T1000 (cell line): ENCODE measurements around the gene DNAJC16.

Experiments
- DNase-seq: peaks from one replicate; lab custom pipeline; 2025; ENCODE audit warnings: mixed read lengths; lab: John Stamatoyannopoulos, UW

The DNAJC16 gene

GRCh38 chr1:15540186-15540585 is 13.5 kb downstream of the DNAJC16 start:
- no peak for DNase-seq

DNA sequence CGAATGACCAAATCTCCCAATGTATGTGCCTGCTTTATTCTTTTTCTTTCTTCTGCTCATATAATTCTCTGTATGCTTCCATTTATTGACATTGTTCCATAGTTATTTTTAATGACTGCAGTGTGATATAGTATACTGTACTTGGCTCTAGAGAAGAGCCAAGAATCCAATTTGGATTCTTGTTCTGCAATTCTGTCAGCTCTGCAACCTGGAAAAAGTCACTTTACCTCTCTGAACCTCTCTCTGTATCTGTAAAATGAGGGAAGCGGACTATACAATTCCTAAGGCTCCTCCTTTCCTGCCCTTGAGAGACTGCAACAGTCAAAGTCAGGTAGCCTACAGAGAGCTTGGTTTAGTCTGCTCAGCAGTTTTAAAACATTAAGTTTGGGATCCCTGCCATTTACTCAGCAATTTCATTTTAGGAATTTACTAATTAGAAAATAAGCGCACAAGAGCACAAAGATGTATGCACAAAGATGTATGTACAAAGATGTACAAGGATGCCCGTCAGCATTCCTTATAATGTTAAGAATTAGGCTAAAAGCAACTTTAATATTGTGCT is 14.7 kb downstream of the DNAJC16 start:
- no peak for DNase-seq

GRCh38 chr1:15542388-15543250 is 16.0 kb downstream of the DNAJC16 start:
- no peak for DNase-seq

GRCh38 chr1:15543251-15543588 is 16.6 kb downstream of the DNAJC16 start:
- no peak for DNase-seq

GRCh38 chr1:15543589-15544568 is 17.2 kb downstream of the DNAJC16 start:
- no peak for DNase-seq

DNA sequence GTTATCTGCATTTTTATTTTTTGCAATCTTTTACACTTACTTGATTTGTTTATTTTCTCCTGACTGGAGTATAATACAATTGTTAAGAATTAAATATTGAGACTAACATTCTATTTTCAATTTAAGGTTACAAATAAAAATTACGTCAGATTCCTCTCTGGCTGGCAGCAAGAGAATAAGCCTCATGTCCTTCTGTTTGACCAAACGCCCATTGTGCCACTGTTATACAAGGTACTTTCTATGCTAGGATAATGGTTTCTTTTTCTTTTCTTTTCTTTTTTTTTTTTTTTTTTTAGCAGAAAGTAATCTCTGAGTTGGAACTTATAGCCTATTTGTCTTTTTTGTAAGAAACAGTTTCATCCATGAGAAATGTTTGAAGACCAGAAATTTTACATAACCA is 20.0 kb downstream of the DNAJC16 start:
- DNase-seq, result no peak

- DNase-seq, result no peak
Measured at GRCh38 chr1:15550573-15550972, 23.9 kb downstream of the DNAJC16 start.

DNA sequence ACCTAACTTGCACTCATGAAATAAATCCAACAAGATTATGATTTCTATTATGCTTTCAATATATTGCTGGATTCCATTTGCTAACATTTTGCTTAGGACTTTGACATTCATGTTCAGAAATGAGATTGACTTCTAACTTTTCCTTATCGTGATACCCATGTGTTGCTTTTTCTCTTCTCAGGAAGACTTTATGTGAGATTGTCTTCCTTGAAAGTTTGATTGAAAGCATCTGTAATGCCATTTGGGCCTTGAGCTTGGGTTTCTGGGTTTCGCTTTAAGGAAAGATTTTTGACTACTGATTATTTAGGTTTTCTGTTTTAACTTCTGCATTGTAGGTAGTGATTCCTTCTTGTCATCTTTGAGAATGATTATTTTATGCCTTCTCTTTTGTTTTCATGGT is 30.4 kb downstream of the DNAJC16 start:
- no peak for DNase-seq

DNA sequence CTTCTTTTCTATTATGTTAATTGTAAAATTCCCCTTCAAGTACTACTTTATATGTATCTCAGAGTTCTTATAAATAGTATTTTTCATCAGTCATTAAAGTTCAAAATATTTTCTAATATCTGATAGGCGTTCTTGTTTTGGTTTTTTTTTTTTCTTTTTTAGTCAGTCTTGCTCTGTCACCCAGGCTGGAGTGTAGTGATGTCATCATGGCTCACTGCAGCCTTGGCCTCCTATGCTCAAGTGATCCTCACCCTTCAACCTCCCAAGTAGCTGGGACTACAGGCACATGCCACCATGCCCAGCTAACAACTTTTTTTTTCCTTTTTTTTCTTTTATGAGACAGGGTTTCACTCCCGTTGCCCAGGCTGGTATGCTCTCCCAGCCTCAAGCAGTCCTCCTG is 30.9 kb downstream of the DNAJC16 start:
- no peak for DNase-seq

GRCh38 chr1:15558516-15558915 is 31.9 kb downstream of the DNAJC16 start:
- DNase-seq, result no peak

GRCh38 chr1:15559189-15559810 is 32.7 kb downstream of the DNAJC16 start:
- DNase-seq, result no peak

DNA sequence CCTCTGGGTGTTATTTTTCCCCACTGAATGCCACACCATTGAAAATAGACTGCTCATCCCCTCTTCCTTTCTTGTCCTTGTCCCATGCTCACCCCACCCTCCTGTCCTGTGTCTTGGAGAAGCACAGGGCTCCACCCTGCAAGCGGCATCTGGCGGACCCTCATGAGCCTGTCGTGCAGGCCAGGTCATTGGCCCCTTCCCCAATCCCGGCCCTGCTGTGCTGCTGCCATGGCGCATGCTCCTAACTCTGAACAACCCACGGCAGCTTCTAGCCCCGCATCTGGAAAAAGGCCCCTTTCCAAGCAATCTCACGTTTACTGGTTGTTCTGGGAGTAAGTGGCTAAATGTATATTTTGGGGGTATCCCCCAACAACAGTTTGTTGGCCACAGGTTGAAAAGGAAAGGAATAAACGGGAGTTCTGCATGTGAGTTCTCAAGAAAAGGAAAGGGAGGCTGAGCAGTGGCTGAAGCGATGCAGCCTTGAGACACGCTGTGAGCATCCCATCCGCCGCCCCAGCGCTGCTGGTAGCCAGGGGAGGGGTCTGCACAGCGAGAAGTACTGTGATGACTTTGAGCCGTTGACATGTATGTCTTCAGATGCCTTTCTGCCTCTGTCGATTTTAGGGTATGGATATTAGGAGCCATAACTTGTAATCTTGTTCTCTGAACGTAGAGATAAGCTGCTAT is 41.9 kb downstream of the DNAJC16 start:
- DNase-seq, result no peak

GRCh38 chr1:15570861-15571260 is 44.2 kb downstream of the DNAJC16 start:
- DNase-seq, result no peak

DNA sequence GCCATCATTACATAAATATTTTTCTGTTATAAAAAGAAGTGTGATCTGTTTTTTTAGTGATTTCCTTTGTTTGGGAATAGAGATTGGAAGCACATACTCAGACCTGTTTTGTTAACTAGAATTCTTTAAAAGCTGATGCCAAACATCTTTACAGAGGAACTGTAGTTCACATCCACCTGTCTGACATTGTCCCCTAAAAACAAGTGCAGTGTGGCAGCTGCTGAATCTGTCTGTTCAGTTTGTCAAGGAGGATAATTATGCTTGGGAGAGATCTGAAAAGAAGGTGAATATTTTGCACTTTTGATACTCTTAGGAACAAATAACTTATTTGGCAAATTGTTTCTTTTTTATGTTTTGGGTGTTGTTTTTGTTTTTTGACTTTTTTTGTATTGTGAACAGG is 44.6 kb downstream of the DNAJC16 start:
- no peak for DNase-seq

- no peak for DNase-seq
Measured at GRCh38 chr1:15573477-15573876, 46.8 kb downstream of the DNAJC16 start.

GRCh38 chr1:15574741-15575140 is 48.1 kb downstream of the DNAJC16 start:
- no peak for DNase-seq

GRCh38 chr1:15575549-15576150 is 49.0 kb downstream of the DNAJC16 start:
- no peak for DNase-seq

- no peak for DNase-seq
Measured at GRCh38 chr1:15577691-15578090, 51.0 kb downstream of the DNAJC16 start.

DNA sequence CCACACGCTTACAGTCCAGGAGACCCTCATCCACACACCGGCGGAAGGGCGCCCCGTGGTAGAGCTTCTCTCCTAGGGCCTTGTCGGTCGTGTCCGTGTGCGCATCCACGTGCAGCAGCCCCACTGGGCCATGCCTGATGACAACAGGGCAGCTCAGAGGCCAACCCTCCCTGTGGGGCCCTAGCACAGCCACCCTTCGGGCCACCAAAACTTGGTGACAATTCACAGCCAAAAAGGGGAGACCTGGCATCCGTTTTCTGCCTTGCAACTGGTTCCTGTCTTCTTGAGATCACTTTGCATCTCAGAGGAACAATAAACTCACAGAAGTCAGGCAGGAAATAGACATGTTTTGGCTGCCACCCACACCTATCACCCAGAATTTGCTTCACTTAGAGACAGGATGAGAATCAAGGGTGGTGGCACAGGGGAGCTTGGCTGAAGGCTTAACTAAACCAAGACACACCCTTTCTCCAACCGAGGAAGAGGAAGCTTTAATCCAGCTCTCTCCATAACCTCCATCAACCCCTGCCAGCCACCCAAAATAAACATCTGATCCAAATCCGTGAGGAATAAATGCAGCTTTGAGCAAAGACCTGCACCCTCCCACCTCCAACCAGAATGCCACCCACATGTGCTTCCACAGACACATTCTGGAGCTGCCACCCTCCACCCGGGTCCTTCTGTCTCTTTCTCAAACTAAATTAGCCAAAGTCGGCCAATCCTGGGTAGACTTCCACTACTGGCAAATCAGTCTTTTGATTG is 52.5 kb downstream of the DNAJC16 start:
- no peak for DNase-seq

DNA sequence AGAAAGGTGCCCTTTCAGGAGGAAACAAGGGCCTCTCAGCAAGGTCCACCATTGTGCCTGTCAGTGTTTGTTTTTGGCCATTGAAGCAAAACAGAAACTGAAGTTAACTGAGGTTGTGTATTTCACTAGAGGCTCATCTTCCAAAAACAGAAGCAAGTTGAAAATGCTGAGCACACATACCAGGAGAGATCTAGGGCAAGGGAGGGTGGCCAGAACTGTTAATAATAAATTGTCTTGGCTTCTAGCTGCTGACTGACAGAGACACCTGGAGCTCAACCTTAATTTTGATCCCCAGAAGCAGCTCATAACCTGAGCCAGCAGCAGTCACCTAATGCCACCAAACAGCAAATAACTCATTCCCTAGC is 53.0 kb downstream of the DNAJC16 start:
- DNase-seq, result no peak
